MM.1S (cell line): ENCODE data around the gene CLN5.

Source experiments
- DNase-seq: peaks from one replicate; pipeline ENCODE4 v3.0.0-alpha.2; 2015
- H2AFZ ChIP-seq: fragments of 300-600 bp; sonication (generic); 2 replicates; pipeline ENCODE4 v1.6.0; 2016; ENCODE audit warnings: antibody characterized with exemption, low read length
- H3F3A ChIP-seq: fragments of 300-600 bp; sonication (generic); 2 replicates; pipeline ENCODE4 v1.6.1; 2016; ENCODE audit warnings: mild to moderate bottlenecking, antibody characterized with exemption, low read length, moderate library complexity, mixed read lengths; ENCODE audit not compliant: insufficient read depth
- H3K27ac ChIP-seq: fragments of 300-600 bp; sonication (generic); 2 replicates; pipeline ENCODE4 v1.5.1; 2016; ENCODE audit warnings: mild to moderate bottlenecking, low read length
- H3K27me3 ChIP-seq: fragments of 300-600 bp; sonication (generic); replicated peaks from 2 replicates; pipeline ENCODE4 v1.6.0; 2016; ENCODE audit warnings: low read length; ENCODE audit not compliant: insufficient read depth
- H3K36me3 ChIP-seq: fragments of 300-600 bp; sonication (generic); replicated peaks from 2 replicates; pipeline ENCODE4 v1.6.1; 2016; ENCODE audit warnings: mild to moderate bottlenecking, low read length, mixed read lengths; ENCODE audit not compliant: insufficient read depth
- H3K4me1 ChIP-seq: fragments of 300-600 bp; sonication (generic); 2 replicates; pipeline ENCODE4 v1.6.1; 2016; ENCODE audit warnings: low read length, mixed read lengths
- H3K4me2 ChIP-seq: fragments of 300-600 bp; sonication (generic); 2 replicates; pipeline ENCODE4 v1.6.0; 2016; ENCODE audit warnings: low read depth, low read length
- H3K4me3 ChIP-seq: fragments of 300-600 bp; sonication (generic); 2 replicates; pipeline ENCODE4 v1.5.1; 2016; ENCODE audit warnings: low read length, mixed read lengths
- H3K79me2 ChIP-seq: fragments of 300-600 bp; sonication (generic); 2 replicates; pipeline ENCODE4 v1.6.1; 2016; ENCODE audit warnings: mixed run types, low read length, mixed read lengths
- H3K9ac ChIP-seq: fragments of 300-600 bp; sonication (generic); 2 replicates; pipeline ENCODE4 v1.6.1; 2016; ENCODE audit warnings: low read length, mixed read lengths
- H3K9me2 ChIP-seq: fragments of 300-600 bp; sonication (generic); replicated peaks from 2 replicates; pipeline ENCODE4 v1.6.1; 2016; ENCODE audit warnings: mild to moderate bottlenecking, low read length, mixed read lengths; ENCODE audit not compliant: insufficient read depth
- H3K9me3 ChIP-seq: fragments of 300-600 bp; sonication (generic); replicated peaks from 2 replicates; pipeline ENCODE4 v1.6.1; 2016; ENCODE audit warnings: mild to moderate bottlenecking, low read length, mixed read lengths; ENCODE audit not compliant: insufficient read depth
- H4K20me1 ChIP-seq: fragments of 300-600 bp; sonication (generic); 2 replicates; pipeline ENCODE4 v1.6.1; 2016; ENCODE audit warnings: mild to moderate bottlenecking, low read length, moderate library complexity, mixed read lengths; ENCODE audit not compliant: insufficient read depth
- EZH2 ChIP-seq: fragments of 300-600 bp; sonication (generic); optimal IDR thresholded peaks from 2 replicates; pipeline ENCODE3; 2017; ENCODE audit warnings: low read depth, mild to moderate bottlenecking, antibody characterized with exemption, low read length, mixed read lengths
- EZH2phosphoT487 ChIP-seq: fragments of 300-600 bp; sonication (generic); IDR thresholded peaks from 2 replicates; pipeline ENCODE4 v1.6.1; 2018; ENCODE audit warnings: antibody characterized with exemption, low read length
- TF ChIP-seq, protein P1 (sequence below): fragments of 300-600 bp; sonication (generic); IDR thresholded peaks from 2 replicates; pipeline ENCODE4 v1.5.1; 2016; ENCODE audit warnings: antibody characterized with exemption, low read length, mixed read lengths

Gene CLN5

GRCh38 chr13:77038907-77039480 lies 47.1 kb downstream of the CLN5 start:
- Histone ChIP-seq H2AFZ (no peak overlapping the region), H3K27me3 (no peaks in the 10 kb centered on the region), H3K79me2 (no peaks in the 10 kb centered on the region), H3K4me2 (no peak overlapping the region), H3K4me3 (no peak overlapping the region), H3K4me1 (no peaks in the 10 kb centered on the region), H3K9me3 (no peaks in the 10 kb centered on the region), H3K9me2 (no peaks in the 10 kb centered on the region), H3K9ac (no peak overlapping the region), H4K20me1 (no peaks in the 10 kb centered on the region), H3F3A (no peaks in the 10 kb centered on the region), H3K36me3 (no peaks in the 10 kb centered on the region), H3K27ac (no peak overlapping the region)
- no peak for DNase-seq
- TF ChIP-seq EZH2phosphoT487 (no peak), EZH2 (no peak)
- TF ChIP-seq, protein P1, sequence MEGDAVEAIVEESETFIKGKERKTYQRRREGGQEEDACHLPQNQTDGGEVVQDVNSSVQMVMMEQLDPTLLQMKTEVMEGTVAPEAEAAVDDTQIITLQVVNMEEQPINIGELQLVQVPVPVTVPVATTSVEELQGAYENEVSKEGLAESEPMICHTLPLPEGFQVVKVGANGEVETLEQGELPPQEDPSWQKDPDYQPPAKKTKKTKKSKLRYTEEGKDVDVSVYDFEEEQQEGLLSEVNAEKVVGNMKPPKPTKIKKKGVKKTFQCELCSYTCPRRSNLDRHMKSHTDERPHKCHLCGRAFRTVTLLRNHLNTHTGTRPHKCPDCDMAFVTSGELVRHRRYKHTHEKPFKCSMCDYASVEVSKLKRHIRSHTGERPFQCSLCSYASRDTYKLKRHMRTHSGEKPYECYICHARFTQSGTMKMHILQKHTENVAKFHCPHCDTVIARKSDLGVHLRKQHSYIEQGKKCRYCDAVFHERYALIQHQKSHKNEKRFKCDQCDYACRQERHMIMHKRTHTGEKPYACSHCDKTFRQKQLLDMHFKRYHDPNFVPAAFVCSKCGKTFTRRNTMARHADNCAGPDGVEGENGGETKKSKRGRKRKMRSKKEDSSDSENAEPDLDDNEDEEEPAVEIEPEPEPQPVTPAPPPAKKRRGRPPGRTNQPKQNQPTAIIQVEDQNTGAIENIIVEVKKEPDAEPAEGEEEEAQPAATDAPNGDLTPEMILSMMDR, result no peak

GRCh38 chr13:77040076-77040475 lies 48.2 kb downstream of the CLN5 start:
- H4K20me1 ChIP-seq, result no peaks in the 10 kb centered on the region
- no peak overlapping the region for H3K4me2 ChIP-seq
- peaks cover 4% of the 10 kb centered on the region for H3K36me3 ChIP-seq
- no peaks in the 10 kb centered on the region for H3K9me3 ChIP-seq
- H3K27me3 ChIP-seq, result no peaks in the 10 kb centered on the region
- H3F3A ChIP-seq, result no peaks in the 10 kb centered on the region
- no peak for TF ChIP-seq EZH2phosphoT487
- TF ChIP-seq, protein P1, result no peak
- TF ChIP-seq EZH2, result no peak
- no peak for DNase-seq
- H3K4me1 ChIP-seq, result no peaks in the 10 kb centered on the region
- H2AFZ ChIP-seq, result no peak overlapping the region
- H3K79me2 ChIP-seq, result no peaks in the 10 kb centered on the region
- no peak overlapping the region for H3K9ac ChIP-seq
- no peak overlapping the region for H3K27ac ChIP-seq
- no peak overlapping the region for H3K4me3 ChIP-seq
- H3K9me2 ChIP-seq, result no peaks in the 10 kb centered on the region

- Histone ChIP-seq H3K9me2 (no peaks in the 10 kb centered on the region), H3F3A (no peaks in the 10 kb centered on the region), H3K9me3 (no peaks in the 10 kb centered on the region), H3K79me2 (no peaks in the 10 kb centered on the region), H3K27me3 (no peaks in the 10 kb centered on the region), H3K4me1 (no peaks in the 10 kb centered on the region), H4K20me1 (no peaks in the 10 kb centered on the region), H3K9ac (no peak overlapping the region), H3K36me3 (peaks cover 7% of the 10 kb centered on the region), H3K27ac (no peak overlapping the region), H3K4me2 (no peak overlapping the region), H2AFZ (no peak overlapping the region), H3K4me3 (no peak overlapping the region)
- TF ChIP-seq EZH2phosphoT487 (no peak), EZH2 (no peak)
- TF ChIP-seq, protein P1, result no peak
- no peak for DNase-seq
Observed at GRCh38 chr13:77040835-77041234, 49.0 kb downstream of the CLN5 start.
